Stimulated activated CD8-positive, alpha-beta memory T cell treated with anti-CD3 and anti-CD28 coated beads, Interleukin-4, amount 100 ng/mL, for 4 hours (primary cell): Measurements from ENCODE around the gene TMEM135.
"Not testable (repeated sequence)": the region's sequence is repeated elsewhere in the genome, so short reads cannot be mapped to it uniquely, and the experiment has no call there.

ENCODE experiments used
- DNase-seq, 2 donors: peaks; one replicate each; pipeline ENCODE4 v3.0.0-alpha.2; 2020; ENCODE audit warnings: low read depth in 2 of 2, low spot score in 1 of 2

The TMEM135 gene

GRCh38 chr11:87139475-87139874, 101.7 kb downstream of the TMEM135 start:
- no peak for DNase-seq

GRCh38 chr11:87141322-87141721, 103.6 kb downstream of the TMEM135 start:
- no peak for DNase-seq

- DNase-seq = no peak
Measured at GRCh38 chr11:87141980-87142514, 104.3 kb downstream of the TMEM135 start.

- no peak for DNase-seq
Measured at GRCh38 chr11:87142594-87142993, 104.9 kb downstream of the TMEM135 start.

- no peak for DNase-seq
Measured at GRCh38 chr11:87143641-87144040, 105.9 kb downstream of the TMEM135 start.

GRCh38 chr11:87144252-87144651, 106.5 kb downstream of the TMEM135 start:
- no peak for DNase-seq

- no peak for DNase-seq
Measured at GRCh38 chr11:87148749-87149148, 111.0 kb downstream of the TMEM135 start.

GRCh38 chr11:87149782-87150181, 112.0 kb downstream of the TMEM135 start:
- not testable (repeated sequence) for DNase-seq

- DNase-seq = no peak
Measured at GRCh38 chr11:87150936-87151335, 113.2 kb downstream of the TMEM135 start.

- no peak for DNase-seq
Measured at GRCh38 chr11:87154246-87154645, 116.5 kb downstream of the TMEM135 start.

GRCh38 chr11:87156970-87157369, 119.2 kb downstream of the TMEM135 start:
- no peak for DNase-seq

GRCh38 chr11:87169076-87169475, 131.3 kb downstream of the TMEM135 start:
- not testable (repeated sequence) for DNase-seq

- DNase-seq = no peak
Measured at GRCh38 chr11:87173185-87174039, 135.7 kb downstream of the TMEM135 start.

- no peak for DNase-seq
Measured at GRCh38 chr11:87174870-87175269, 137.1 kb downstream of the TMEM135 start.

GRCh38 chr11:87176044-87176443, 138.3 kb downstream of the TMEM135 start:
- DNase-seq = no peak

- DNase-seq = no peak
Measured at GRCh38 chr11:87179621-87180020, 141.9 kb downstream of the TMEM135 start.

GRCh38 chr11:87180742-87181141, 143.0 kb downstream of the TMEM135 start:
- DNase-seq = no peak

- DNase-seq = no peak
Measured at GRCh38 chr11:87181143-87181542, 143.4 kb downstream of the TMEM135 start.

GRCh38 chr11:87185228-87185627, 147.5 kb downstream of the TMEM135 start:
- DNase-seq = no peak

- DNase-seq = no peak
Measured at GRCh38 chr11:87187076-87187475, 149.3 kb downstream of the TMEM135 start.

GRCh38 chr11:87187930-87188329, 150.2 kb downstream of the TMEM135 start:
- no peak for DNase-seq

GRCh38 chr11:87188396-87188795, 150.7 kb downstream of the TMEM135 start:
- not testable (repeated sequence) for DNase-seq

- not testable (repeated sequence) for DNase-seq
Measured at GRCh38 chr11:87188921-87189320, 151.2 kb downstream of the TMEM135 start.
